Stimulated activated CD4-positive, alpha-beta T cell treated with anti-CD3 and anti-CD28 coated beads, TNF-alpha, amount 100 ng/mL, for 24 hours (primary cell): ENCODE results near the gene ARHGAP26.

Experiments
- DNase-seq, 3 experiments: peaks; one replicate each; pipeline ENCODE4 v3.0.0-alpha.2; 2020; ENCODE audit warnings: low read depth in 3 of 3

The ARHGAP26 gene

GRCh38 chr5:143036146-143036927 is 266.2 kb downstream of the ARHGAP26 start:
- no peak for DNase-seq

GRCh38 chr5:143037071-143037470 is 266.9 kb downstream of the ARHGAP26 start:
- no peak for DNase-seq

GRCh38 chr5:143037708-143038107 is 267.5 kb downstream of the ARHGAP26 start:
- DNase-seq: no peak

- DNase-seq: no peak
Observed at GRCh38 chr5:143040622-143041021, 270.4 kb downstream of the ARHGAP26 start.

- no peak for DNase-seq
Observed at GRCh38 chr5:143041461-143041860, 271.3 kb downstream of the ARHGAP26 start.

- no peak for DNase-seq
Observed at GRCh38 chr5:143041972-143042770, 272.0 kb downstream of the ARHGAP26 start.

- no peak for DNase-seq
Observed at GRCh38 chr5:143044265-143044664, 274.1 kb downstream of the ARHGAP26 start.

GRCh38 chr5:143045062-143045461 is 274.9 kb downstream of the ARHGAP26 start:
- DNase-seq: no peak

- DNase-seq: no peak
Observed at GRCh38 chr5:143046314-143046713, 276.1 kb downstream of the ARHGAP26 start.

GRCh38 chr5:143047091-143047490 is 276.9 kb downstream of the ARHGAP26 start:
- DNase-seq: no peak

- no peak for DNase-seq
Observed at GRCh38 chr5:143050183-143050582, 280.0 kb downstream of the ARHGAP26 start.

- DNase-seq: no peak
Observed at GRCh38 chr5:143051244-143052058, 281.3 kb downstream of the ARHGAP26 start.

- DNase-seq: no peak
Observed at GRCh38 chr5:143052967-143053682, 282.9 kb downstream of the ARHGAP26 start.

GRCh38 chr5:143053780-143054179 is 283.6 kb downstream of the ARHGAP26 start:
- DNase-seq: no peak

- DNase-seq: peak in 2 of 3 experiments; percentile 11 to 34
Observed at GRCh38 chr5:143054480-143054941, 284.3 kb downstream of the ARHGAP26 start.

GRCh38 chr5:143055596-143056338 is 285.6 kb downstream of the ARHGAP26 start:
- no peak for DNase-seq

- DNase-seq: no peak
Observed at GRCh38 chr5:143056339-143056704, 286.1 kb downstream of the ARHGAP26 start.

- DNase-seq: no peak
Observed at GRCh38 chr5:143056792-143057579, 286.8 kb downstream of the ARHGAP26 start.

GRCh38 chr5:143057580-143057999 is 287.4 kb downstream of the ARHGAP26 start:
- DNase-seq: no peak

- DNase-seq: no peak
Observed at GRCh38 chr5:143059355-143059754, 289.2 kb downstream of the ARHGAP26 start.
